HCT116 (cell line): ENCODE data around the gene ATAD2B. TPM values are rescaled to one million over a fixed set of nuclear protein-coding genes. Genes with fewer than 3 reads are reported as not detected.

ENCODE experiments used
- ATAC-seq: fragments of 200-7000 bp; cut with Tn5 transposase; 2 replicates; pipeline ENCODE4 v1.9.1; 2020; ENCODE audit warnings: mild to moderate bottlenecking, moderate library complexity
- BruUV-seq: library from RNA; stranded (reverse); fragments of 400-500 nt; replicated peaks from 2 replicates; lab custom pipeline; 2021; lab: Mats Ljungman, UMichigan
- CTCF ChIA-PET: fragments of 300-600 bp; sonication (Branson Sonifier 250); formaldehyde crosslinking; loops from one replicate; lab custom pipeline; 2021; ENCODE audit warnings: antibody characterized with exemption; lab: Charles Lee
- POLR2A ChIA-PET: fragments of 300-600, 350-600 bp; sonication (Branson Sonifier 250); formaldehyde crosslinking; loops from one replicate; lab custom pipeline; 2021; ENCODE audit warnings: antibody characterized with exemption; lab: Charles Lee
- RAD21 ChIA-PET, 2 experiments: fragments of 300-600 bp; sonication (Branson Sonifier 250); formaldehyde crosslinking; loops; one replicate each; lab custom pipeline; 2023; ENCODE audit warnings: low total read pairs in 2 of 2; ENCODE audit not compliant: uncharacterized antibody in 2 of 2, unreplicated experiment in 2 of 2, low non-redundant PET in 1 of 2; lab: Charles Lee
- DNase-seq: peaks from one replicate; pipeline ENCODE4 v3.0.0-alpha.2; 2010; ENCODE audit warnings: low read depth, low spot score
- H2AFZ ChIP-seq: fragments of 200-600 bp; shearing (Covaris generic), sonication (generic); 2 replicates; pipeline ENCODE4 v1.6.1; 2017; ENCODE audit warnings: low read depth, mixed run types, mixed read lengths, antibody characterized with exemption, low read length; ENCODE audit not compliant: poor library complexity, severe bottlenecking
- H3K27ac ChIP-seq: 2 replicates; pipeline ENCODE4 v1.5.1; 2012; ENCODE audit warnings: low read depth, low read length
- H3K27me3 ChIP-seq: fragments of 200-600 bp; sonication (generic); 2 replicates; pipeline ENCODE4 v1.6.1; 2016; ENCODE audit warnings: mixed run types, low read length, mixed read lengths; ENCODE audit not compliant: insufficient read depth
- H3K36me3 ChIP-seq, 2 experiments: fragments of 200-500 bp in 1 of 2; fragments of 200-600 bp in 1 of 2; sonication (Bioruptor generic) in 1 of 2; sonication (generic) in 1 of 2; 2 replicates each; pipeline versions ENCODE4 v1.5.1 to v1.6.1; 2014 to 2016; ENCODE audit warnings: low read length in 2 of 2, inconsistent platforms in 1 of 2, mixed read lengths in 1 of 2, mixed run types in 1 of 2; ENCODE audit not compliant: insufficient read depth in 2 of 2, control insufficient read depth in 1 of 2
- H3K4me1 ChIP-seq, 2 experiments: fragments of 200-600 bp in 1 of 2; sonication (generic) in 1 of 2; 2 replicates each; pipeline versions ENCODE4 v1.5.1 to v1.6.1; 2012 to 2017; ENCODE audit warnings: low read length in 2 of 2, inconsistent platforms in 1 of 2, mild to moderate bottlenecking in 1 of 2, mixed read lengths in 1 of 2, mixed run types in 1 of 2, moderate library complexity in 1 of 2; ENCODE audit not compliant: insufficient read depth in 2 of 2, control insufficient read depth in 1 of 2
- H3K4me2 ChIP-seq: fragments of 200-600 bp; sonication (generic); 2 replicates; pipeline ENCODE4 v1.6.1; 2017; ENCODE audit warnings: mixed run types, low read length, mixed read lengths
- H3K4me3 ChIP-seq, 2 experiments: fragments of 200-600 bp in 1 of 2; sonication (generic) in 1 of 2; replicated peaks in 1 of 2; 2 replicates each; pipeline ENCODE4 v1.5.1; 2011 to 2016; ENCODE audit warnings: low read length in 2 of 2, control low read depth in 1 of 2, low read depth in 1 of 2, mild to moderate bottlenecking in 1 of 2, mixed read lengths in 1 of 2, mixed run types in 1 of 2
- H3K79me2 ChIP-seq: fragments of 200-600 bp; sonication (generic); 2 replicates; pipeline ENCODE4 v1.6.1; 2017; ENCODE audit warnings: mild to moderate bottlenecking, mixed run types, low read length, moderate library complexity, mixed read lengths; ENCODE audit not compliant: insufficient read depth
- H3K9ac ChIP-seq: fragments of 200-600 bp; sonication (generic); 2 replicates; pipeline ENCODE4 v1.6.1; 2016; ENCODE audit warnings: low read length, mixed read lengths
- H3K9me2 ChIP-seq: fragments of 200-600 bp; sonication (generic), shearing (Covaris generic); 2 replicates; pipeline ENCODE4 v1.6.1; 2017; ENCODE audit warnings: mixed run types, mild to moderate bottlenecking, moderate library complexity; ENCODE audit not compliant: insufficient read depth
- H3K9me3 ChIP-seq, 2 experiments: fragments of 200-500 bp in 1 of 2; fragments of 200-600 bp in 1 of 2; sonication (Bioruptor generic) in 1 of 2; sonication (generic) in 1 of 2; 2 replicates each; pipeline ENCODE4 v1.6.1; 2014 to 2017; ENCODE audit warnings: low read length in 2 of 2, mixed read lengths in 2 of 2, inconsistent platforms in 1 of 2, low read depth in 1 of 2, mild to moderate bottlenecking in 1 of 2, mixed run types in 1 of 2, moderate library complexity in 1 of 2; ENCODE audit not compliant: control insufficient read depth in 1 of 2, insufficient read depth in 1 of 2
- H4K20me1 ChIP-seq: fragments of 200-600 bp; sonication (generic), shearing (Covaris generic); 2 replicates; pipeline ENCODE4 v1.6.1; 2017; ENCODE audit warnings: mixed run types, mild to moderate bottlenecking, moderate library complexity; ENCODE audit not compliant: insufficient read depth
- EGR1 ChIP-seq: IDR thresholded peaks from 2 replicates; pipeline ENCODE4 v1.6.1; 2012; ENCODE audit warnings: low read depth
- JUND ChIP-seq: IDR thresholded peaks from 2 replicates; pipeline ENCODE4 v1.6.1; 2012
- RAD21 ChIP-seq: IDR thresholded peaks from 2 replicates; pipeline ENCODE4 v1.6.1; 2012; ENCODE audit warnings: low read depth, mild to moderate bottlenecking
- intact Hi-C: fragments of 100-400 bp; cut with micrococcal nuclease; formaldehyde crosslinking; loops from 2 replicates; pipeline ENCODE4 v1.10.0; 2022
- total RNA-seq: library from RNA; stranded (reverse); gene quantifications from one replicate; pipeline ENCODE4 v1.2.1, GENCODE V29; 2021; ENCODE audit not compliant: unreplicated experiment

The ATAD2B gene
- total RNA-seq, 1 experiment from 2014 or later: 9.6 TPM

DNA sequence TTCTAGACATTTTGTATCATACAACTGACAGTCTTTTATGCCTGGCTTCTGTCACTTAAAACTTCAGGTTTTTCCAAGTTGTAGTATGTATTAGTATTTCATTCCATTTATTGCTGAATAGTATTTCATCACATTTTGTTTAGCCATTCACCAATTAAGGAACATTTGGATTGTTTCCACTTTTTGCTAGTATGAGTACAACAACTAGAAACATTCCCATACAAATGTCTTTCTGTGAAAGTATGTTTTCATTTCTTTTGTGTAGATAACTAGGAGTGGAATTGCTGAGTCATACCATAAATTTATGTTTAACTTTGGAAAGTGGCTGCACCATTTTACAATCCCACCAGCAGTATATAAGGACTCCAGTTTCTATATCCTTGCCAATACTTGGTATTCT is 135.9 kb downstream of the ATAD2B start:
- CTCF ChIA-PET: no interaction called here
- Histone ChIP-seq H2AFZ (no peak overlapping the region), H3K4me1 (peaks cover 5 to 28% of the 10 kb centered on the region in 2 experiments), H4K20me1 (no peaks in the 10 kb centered on the region; the same call in 1 of the 2 replicates), H3K9ac (no peak overlapping the region), H3K4me3 (no peak overlapping the region), H3K27ac (no peak overlapping the region), H3K9me3 (no peaks in the 10 kb centered on the region), H3K4me2 (peak overlapping the region; percentile 18), H3K27me3 (no peaks in the 10 kb centered on the region), H3K9me2 (no peaks in the 10 kb centered on the region), H3K79me2 (no peaks in the 10 kb centered on the region), H3K36me3 (no peaks in the 10 kb centered on the region)
- ATAC-seq (no peak), DNase-seq (no peak)
- TF ChIP-seq JUND (peak; percentile 21; the same call in 1 of the 2 replicates), EGR1 (no peak)
- POLR2A ChIA-PET: no interaction called here
- BruUV-seq: no TSS peak
- RAD21 ChIA-PET: no interaction called here
- intact Hi-C loops: no loop called here

DNA sequence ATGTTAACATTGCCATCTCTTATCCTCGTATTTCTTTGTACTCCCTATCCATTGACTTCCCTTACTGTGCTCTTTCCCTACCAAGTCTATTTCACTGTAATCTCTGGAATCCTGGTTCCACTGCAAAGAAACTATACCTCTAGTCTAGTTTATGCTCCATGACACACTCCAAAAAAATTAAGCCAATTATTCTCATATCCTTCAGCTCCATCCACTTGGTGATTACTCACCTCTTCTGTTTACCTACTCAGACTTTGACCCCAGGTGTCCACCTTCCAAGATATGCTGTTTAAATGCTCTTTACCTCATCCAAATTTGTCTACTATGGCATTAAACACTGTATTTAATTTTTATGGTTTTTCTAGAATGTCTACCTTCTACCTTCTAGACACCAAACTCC is 137.9 kb downstream of the ATAD2B start:
- Histone ChIP-seq H3K9ac (no peak overlapping the region), H3K4me3 (0 out of 4 replicates have a peak overlapping the region, but pooled peaks of 1 of the 2 experiments have one; percentile 3), H3K4me2 (peak overlapping the region; percentile 51), H3K4me1 (peaks cover 5 to 28% of the 10 kb centered on the region in 2 experiments), H3K9me2 (no peaks in the 10 kb centered on the region), H3K27ac (no peak overlapping the region), H4K20me1 (no peaks in the 10 kb centered on the region), H2AFZ (no peak overlapping the region), H3K9me3 (no peaks in the 10 kb centered on the region), H3K27me3 (no peaks in the 10 kb centered on the region), H3K36me3 (no peaks in the 10 kb centered on the region), H3K79me2 (no peaks in the 10 kb centered on the region)
- peak; percentile 57 for ATAC-seq
- intact Hi-C loops: no loop called here
- ChIA-PET CTCF (no interaction called here), RAD21 (interaction anchor here in 1 of 2 experiments (0.7 kb wide), 1 partner anchor 8 kb away, joined by 4 read pairs; no protein-coding TSS in a partner anchor), POLR2A (no interaction called here)
- TF ChIP-seq JUND: peak; percentile 35; the same call in 1 of the 2 replicates
- TF ChIP-seq RAD21: no peak
- no TSS peak for BruUV-seq
- DNase-seq: no peak

GRCh38 chr2:23788100-23788499 is 138.8 kb downstream of the ATAD2B start:
- CTCF ChIA-PET: no interaction called here
- BruUV-seq: no TSS peak
- ATAC-seq: no peak

More at GRCh38 chr2:23788100-23788499, 138.8 kb downstream of the ATAD2B start:
- Histone ChIP-seq H3K9me2 (no peaks in the 10 kb centered on the region), H3K4me3 (no peak overlapping the region), H3K79me2 (no peaks in the 10 kb centered on the region), H3K9ac (no peak overlapping the region), H3K4me1 (peaks cover 5 to 28% of the 10 kb centered on the region in 2 experiments), H2AFZ (no peak overlapping the region), H3K9me3 (no peaks in the 10 kb centered on the region), H3K27ac (no peak overlapping the region), H3K36me3 (no peaks in the 10 kb centered on the region), H3K4me2 (no peak overlapping the region), H3K27me3 (no peaks in the 10 kb centered on the region), H4K20me1 (no peaks in the 10 kb centered on the region)
- ChIA-PET POLR2A (no interaction called here), RAD21 (no interaction called here)
- DNase-seq: no peak
- TF ChIP-seq EGR1: no peak
- intact Hi-C loops: no loop called here
